WTC11 (cell line): ENCODE measurements around the gene TCEANC2. TPM values are rescaled to one million over a fixed set of nuclear protein-coding genes. Genes with fewer than 3 reads are reported as not detected.

Experiments
- ATAC-seq: fragments of 200-7000 bp; cut with Tn5 transposase; 2 replicates; pipeline ENCODE4 v1.10.0; 2021; ENCODE audit warnings: mild to moderate bottlenecking, moderate library complexity
- CTCF ChIA-PET: fragments of 300-600 bp; sonication (Branson Sonifier 250); formaldehyde crosslinking; loops from one replicate; lab custom pipeline; 2021; ENCODE audit warnings: antibody characterized with exemption; lab: Charles Lee
- POLR2A ChIA-PET: fragments of 350-600 bp; sonication (Branson Sonifier 250); formaldehyde crosslinking; loops from one replicate; lab custom pipeline; 2021; ENCODE audit warnings: antibody characterized with exemption; lab: Charles Lee
- DNase-seq: peaks from one replicate; pipeline ENCODE4 v3.0.0; 2021; ENCODE audit warnings: low spot score
- H3K27ac Mint-ChIP-seq: 2 replicates; pipeline ENCODE4 v1.8.0; 2021; ENCODE audit warnings: mixed read lengths
- H3K27me3 Mint-ChIP-seq: 2 replicates; pipeline ENCODE4 v1.8.0; 2021; ENCODE audit warnings: low read depth, mild to moderate bottlenecking, moderate library complexity, mixed read lengths
- H3K36me3 Mint-ChIP-seq: 2 replicates; pipeline ENCODE4 v1.8.0; 2021; ENCODE audit warnings: mixed read lengths
- H3K4me1 Mint-ChIP-seq: 2 replicates; pipeline ENCODE4 v1.8.0; 2022; ENCODE audit warnings: mixed read lengths
- H3K4me3 Mint-ChIP-seq: 2 replicates; pipeline ENCODE4 v1.8.0; 2021; ENCODE audit warnings: mild to moderate bottlenecking, moderate library complexity, mixed read lengths
- H3K9me3 Mint-ChIP-seq: 2 replicates; pipeline ENCODE4 v1.8.0; 2021; ENCODE audit warnings: mixed read lengths
- AFF4 ChIP-seq: sonication (generic); formaldehyde crosslinking; IDR thresholded peaks from 2 replicates; pipeline ENCODE4 v1.8.1; 2023; ENCODE audit warnings: mild to moderate bottlenecking, missing genetic modification reagents, borderline replicate concordance
- AR ChIP-seq: fragments of 250-450 bp; sonication (Bioruptor Pico); IDR thresholded peaks from 2 replicates; pipeline ENCODE4 v1.9.0; 2021; ENCODE audit warnings: mild to moderate bottlenecking
- ATF2 ChIP-seq: sonication (generic); formaldehyde crosslinking; IDR thresholded peaks from 2 replicates; pipeline ENCODE4 v1.8.1; 2022; ENCODE audit warnings: low read depth, missing genetic modification reagents, borderline replicate concordance
- CDX4 ChIP-seq: fragments of 250-450 bp; sonication (Bioruptor Pico); IDR thresholded peaks from 2 replicates; pipeline ENCODE4 v1.9.0; 2021; ENCODE audit warnings: moderate library complexity, mild to moderate bottlenecking, inconsistent platforms, borderline replicate concordance
- CREM ChIP-seq: sonication (generic); formaldehyde crosslinking; IDR thresholded peaks from 2 replicates; pipeline ENCODE4 v1.8.1; 2022; ENCODE audit warnings: mild to moderate bottlenecking, missing genetic modification reagents, moderate library complexity
- GABPB1 ChIP-seq: sonication (generic); formaldehyde crosslinking; IDR thresholded peaks from 2 replicates; pipeline ENCODE4 v1.8.1; 2023; ENCODE audit warnings: mild to moderate bottlenecking, missing genetic modification reagents
- GRHL2 ChIP-seq: fragments of 250-450 bp; sonication (Bioruptor Pico); IDR thresholded peaks from 2 replicates; pipeline ENCODE4 v1.8.0; 2022; ENCODE audit warnings: mild to moderate bottlenecking, moderate library complexity; ENCODE audit not compliant: insufficient replicate concordance, severe bottlenecking
- IRF1 ChIP-seq: sonication (generic); formaldehyde crosslinking; IDR thresholded peaks from 2 replicates; pipeline ENCODE4 v1.8.0; 2023; ENCODE audit warnings: missing genetic modification reagents
- JAZF1 ChIP-seq: fragments of 250-450 bp; sonication (Bioruptor Pico); IDR thresholded peaks from 2 replicates; pipeline ENCODE4 v1.9.0; 2021; ENCODE audit warnings: moderate library complexity, mild to moderate bottlenecking, inconsistent platforms
- NFE2L1 ChIP-seq: sonication (generic); formaldehyde crosslinking; IDR thresholded peaks from 2 replicates; pipeline ENCODE4 v1.8.1; 2023; ENCODE audit warnings: missing genetic modification reagents
- OVOL2 ChIP-seq: fragments of 250-450 bp; sonication (Bioruptor Pico); IDR thresholded peaks from 2 replicates; pipeline ENCODE4 v1.9.0; 2021; ENCODE audit warnings: mild to moderate bottlenecking, borderline replicate concordance
- PRRX2 ChIP-seq: fragments of 250-450 bp; sonication (Bioruptor Pico); IDR thresholded peaks from 2 replicates; pipeline ENCODE4 v1.8.0; 2021; ENCODE audit warnings: mild to moderate bottlenecking
- RORB ChIP-seq: fragments of 250-450 bp; sonication (Bioruptor Pico); IDR thresholded peaks from 2 replicates; pipeline ENCODE4 v1.9.0; 2021; ENCODE audit warnings: mild to moderate bottlenecking
- TP53 ChIP-seq: sonication (generic); formaldehyde crosslinking; IDR thresholded peaks from 2 replicates; pipeline ENCODE4 v1.8.1; 2023; ENCODE audit warnings: mild to moderate bottlenecking, missing genetic modification reagents
- ZMAT4 ChIP-seq: fragments of 250-450 bp; sonication (Bioruptor Pico); IDR thresholded peaks from 2 replicates; pipeline ENCODE4 v1.9.0; 2021; ENCODE audit warnings: mild to moderate bottlenecking
- ZNF281 ChIP-seq: sonication (generic); formaldehyde crosslinking; IDR thresholded peaks from 2 replicates; pipeline ENCODE4 v1.8.0; 2023; ENCODE audit warnings: mild to moderate bottlenecking, missing genetic modification reagents
- ZNF416 ChIP-seq: fragments of 250-450 bp; sonication (Bioruptor Pico); IDR thresholded peaks from 2 replicates; pipeline ENCODE4 v1.9.0; 2021; ENCODE audit warnings: mild to moderate bottlenecking, inconsistent platforms
- ZNF671 ChIP-seq: fragments of 250-450 bp; sonication (Bioruptor Pico); IDR thresholded peaks from 2 replicates; pipeline ENCODE4 v1.8.0; 2021; ENCODE audit warnings: mild to moderate bottlenecking
- ZSCAN18 ChIP-seq: fragments of 250-450 bp; sonication (Bioruptor Pico); IDR thresholded peaks from 2 replicates; pipeline ENCODE4 v2.1.2; 2022; ENCODE audit warnings: mild to moderate bottlenecking, moderate library complexity
- total RNA-seq: library from RNA; stranded (reverse); gene quantifications from 3 replicates; pipeline ENCODE4 v1.2.3, GENCODE V29; 2021

TCEANC2 gene
- total RNA-seq, 1 experiment from 2014 or later = 6.3 TPM

GRCh38 chr1:54009406-54009805, 44.0 kb upstream of the TCEANC2 start:
- Mint-ChIP-seq H3K4me3 (no peak overlapping the region), H3K4me1 (peaks cover 4% of the 10 kb centered on the region), H3K27ac (no peak overlapping the region), H3K9me3 (peaks cover 5% of the 10 kb centered on the region), H3K36me3 (peaks cover 2% of the 10 kb centered on the region; the same call in 1 of the 2 replicates), H3K27me3 (peaks cover 9% of the 10 kb centered on the region)
- CTCF ChIA-PET = interaction anchor here (5.3 kb wide), 1 partner anchor 18 kb away, joined by 26 read pairs; no protein-coding TSS in a partner anchor
- POLR2A ChIA-PET = no interaction called here
- no peak for ATAC-seq
- TF ChIP-seq GRHL2 (CRISPR knock-in tag) (no peak), IRF1 (no peak), NFE2L1 (no peak), TP53 (CRISPR knock-in tag) (no peak), RORB (CRISPR knock-in tag) (no peak), CREM (CRISPR knock-in tag) (no peak), CDX4 (CRISPR knock-in tag) (no peak), ZNF671 (CRISPR knock-in tag) (no peak), ZNF416 (CRISPR knock-in tag) (no peak), JAZF1 (CRISPR knock-in tag) (no peak), ZNF281 (CRISPR knock-in tag) (no peak), ATF2 (CRISPR knock-in tag) (no peak), PRRX2 (CRISPR knock-in tag) (no peak), AR (CRISPR knock-in tag) (no peak), GABPB1 (CRISPR knock-in tag) (no peak), ZSCAN18 (CRISPR knock-in tag) (no peak), AFF4 (CRISPR knock-in tag) (no peak), ZMAT4 (CRISPR knock-in tag) (no peak), OVOL2 (no peak)
- DNase-seq = no peak
